HEK293 (cell line): ENCODE data around the gene PDGFA.

Experiments used
- GLIS2 ChIP-seq: fragments of 450-650 bp; formaldehyde crosslinking; IDR thresholded peaks from 2 replicates; pipeline ENCODE4 v1.5.1; 2016; ENCODE audit warnings: missing biosample characterization, missing genetic modification characterization
- KLF1 ChIP-seq: fragments of 450-650 bp; formaldehyde crosslinking; IDR thresholded peaks from 2 replicates; pipeline ENCODE4 v1.5.1; 2016; ENCODE audit warnings: missing biosample characterization, missing genetic modification characterization
- OVOL3 ChIP-seq: fragments of 450-650 bp; formaldehyde crosslinking; IDR thresholded peaks from 2 replicates; pipeline ENCODE4 v1.5.1; 2016; ENCODE audit warnings: missing biosample characterization, missing genetic modification characterization
- YY2 ChIP-seq: fragments of 450-650 bp; formaldehyde crosslinking; IDR thresholded peaks from 2 replicates; pipeline ENCODE4 v1.5.1; 2016; ENCODE audit warnings: missing biosample characterization, missing genetic modification characterization
- ZBTB8A ChIP-seq: fragments of 450-650 bp; formaldehyde crosslinking; IDR thresholded peaks from 2 replicates; pipeline ENCODE4 v1.5.1; 2016; ENCODE audit warnings: missing biosample characterization, missing genetic modification characterization
- ZFP3 ChIP-seq: fragments of 450-650 bp; formaldehyde crosslinking; IDR thresholded peaks from 2 replicates; pipeline ENCODE4 v1.5.1; 2016; ENCODE audit warnings: low read depth, missing biosample characterization, missing genetic modification characterization
- ZNF132 ChIP-seq: fragments of 450-650 bp; formaldehyde crosslinking; IDR thresholded peaks from 2 replicates; pipeline ENCODE4 v1.5.1; 2017; ENCODE audit warnings: missing biosample characterization, missing genetic modification characterization, borderline replicate concordance
- ZNF146 ChIP-seq: fragments of 450-650 bp; formaldehyde crosslinking; IDR thresholded peaks from 2 replicates; pipeline ENCODE4 v1.5.1; 2016; ENCODE audit warnings: missing biosample characterization, missing genetic modification characterization
- ZNF169 ChIP-seq: fragments of 450-650 bp; formaldehyde crosslinking; IDR thresholded peaks from 2 replicates; pipeline ENCODE4 v1.5.1; 2016; ENCODE audit warnings: missing biosample characterization, missing genetic modification characterization
- ZNF214 ChIP-seq: fragments of 450-650 bp; formaldehyde crosslinking; IDR thresholded peaks from 2 replicates; pipeline ENCODE4 v1.5.1; 2017; ENCODE audit warnings: missing biosample characterization, mild to moderate bottlenecking, missing genetic modification characterization, borderline replicate concordance
- ZNF239 ChIP-seq: fragments of 450-650 bp; formaldehyde crosslinking; IDR thresholded peaks from 2 replicates; pipeline ENCODE4 v1.5.1; 2016; ENCODE audit warnings: missing biosample characterization, missing genetic modification characterization
- ZNF791 ChIP-seq: fragments of 450-650 bp; formaldehyde crosslinking; IDR thresholded peaks from 2 replicates; pipeline ENCODE4 v1.5.1; 2016; ENCODE audit warnings: missing biosample characterization, missing genetic modification characterization
- ZXDB ChIP-seq: fragments of 450-650 bp; formaldehyde crosslinking; IDR thresholded peaks from 2 replicates; pipeline ENCODE4 v1.5.1; 2016; ENCODE audit warnings: missing biosample characterization, missing genetic modification characterization
- TF ChIP-seq, protein P1 (sequence below): fragments of 450-650 bp; formaldehyde crosslinking; IDR thresholded peaks from 2 replicates; pipeline ENCODE4 v1.5.1; 2016; ENCODE audit warnings: missing biosample characterization, missing genetic modification characterization
- TF ChIP-seq, protein P2 (sequence below): fragments of 450-650 bp; formaldehyde crosslinking; IDR thresholded peaks from 2 replicates; pipeline ENCODE4 v1.5.1; 2016; ENCODE audit warnings: missing biosample characterization, missing genetic modification characterization
- TF ChIP-seq, protein P3 (sequence below): fragments of 450-650 bp; formaldehyde crosslinking; IDR thresholded peaks from 2 replicates; pipeline ENCODE4 v1.5.0; 2017; ENCODE audit warnings: missing biosample characterization, missing genetic modification characterization, borderline replicate concordance
- TF ChIP-seq, protein P4 (sequence below): fragments of 450-650 bp; formaldehyde crosslinking; IDR thresholded peaks from 2 replicates; pipeline ENCODE4 v1.5.1; 2016; ENCODE audit warnings: missing biosample characterization, missing genetic modification characterization
- TF ChIP-seq, protein P5 (sequence below): fragments of 450-650 bp; formaldehyde crosslinking; IDR thresholded peaks from 2 replicates; pipeline ENCODE4 v1.5.1; 2016; ENCODE audit warnings: missing biosample characterization, missing genetic modification characterization
- TF ChIP-seq, protein P6 (sequence below): fragments of 450-650 bp; formaldehyde crosslinking; IDR thresholded peaks from 2 replicates; pipeline ENCODE4 v1.5.1; 2016; ENCODE audit warnings: missing biosample characterization, missing genetic modification characterization
- TF ChIP-seq, protein P7 (sequence below): IDR thresholded peaks from 2 replicates; pipeline ENCODE4 v1.6.1; 2011; ENCODE audit warnings: mild to moderate bottlenecking, low read depth, low read length, borderline replicate concordance
- TF ChIP-seq, protein P8 (sequence below): fragments of 450-650 bp; formaldehyde crosslinking; IDR thresholded peaks from 2 replicates; pipeline ENCODE4 v1.5.1; 2017; ENCODE audit warnings: missing biosample characterization, mild to moderate bottlenecking, missing genetic modification characterization, moderate library complexity
- TF ChIP-seq, protein P9 (sequence below): fragments of 450-650 bp; formaldehyde crosslinking; IDR thresholded peaks from 2 replicates; pipeline ENCODE4 v1.5.1; 2017; ENCODE audit warnings: missing biosample characterization, missing genetic modification characterization

The PDGFA gene

DNA sequence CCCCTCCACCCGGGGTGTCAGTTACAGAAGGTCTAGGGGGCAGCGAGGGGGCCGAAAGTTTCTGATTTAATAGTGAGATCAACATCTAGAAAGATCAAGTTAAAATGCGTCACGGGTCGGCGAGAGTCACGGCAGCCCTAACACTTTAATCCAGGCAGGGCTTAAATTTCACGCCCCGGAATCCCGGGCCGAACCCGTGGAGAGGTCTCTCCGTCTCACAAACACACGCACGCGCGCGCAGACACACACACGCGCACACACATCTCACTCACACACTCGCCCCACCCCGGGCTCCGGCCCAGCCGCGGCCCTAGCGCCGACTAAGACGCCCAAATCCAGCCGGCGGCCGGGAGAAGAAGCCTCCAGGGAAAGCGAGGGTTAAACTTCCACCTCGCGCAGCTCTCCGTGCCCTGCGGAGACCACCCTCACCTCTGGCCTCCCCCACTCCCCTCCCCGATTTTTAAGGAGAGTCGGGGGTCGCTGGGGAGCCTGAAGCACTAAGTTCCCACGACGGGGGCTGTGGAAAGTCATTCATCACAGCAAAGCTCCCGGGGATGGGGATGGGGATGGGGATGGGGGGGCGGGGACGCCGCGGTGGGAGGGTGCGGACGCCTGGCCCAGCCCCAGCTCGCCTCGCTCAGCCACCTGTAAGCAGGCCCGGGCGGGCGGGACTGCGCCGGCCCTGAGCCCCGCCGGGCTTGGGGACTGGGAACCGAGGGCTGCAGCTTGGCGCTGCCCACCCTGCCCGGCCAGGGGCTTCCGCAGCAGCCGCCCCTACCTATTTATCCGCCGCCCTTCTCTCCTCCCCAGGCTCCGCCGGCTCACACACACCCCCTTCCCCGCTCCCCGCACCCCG lies 1.6 kb downstream of the PDGFA start (continued):
- TF ChIP-seq, protein P1, sequence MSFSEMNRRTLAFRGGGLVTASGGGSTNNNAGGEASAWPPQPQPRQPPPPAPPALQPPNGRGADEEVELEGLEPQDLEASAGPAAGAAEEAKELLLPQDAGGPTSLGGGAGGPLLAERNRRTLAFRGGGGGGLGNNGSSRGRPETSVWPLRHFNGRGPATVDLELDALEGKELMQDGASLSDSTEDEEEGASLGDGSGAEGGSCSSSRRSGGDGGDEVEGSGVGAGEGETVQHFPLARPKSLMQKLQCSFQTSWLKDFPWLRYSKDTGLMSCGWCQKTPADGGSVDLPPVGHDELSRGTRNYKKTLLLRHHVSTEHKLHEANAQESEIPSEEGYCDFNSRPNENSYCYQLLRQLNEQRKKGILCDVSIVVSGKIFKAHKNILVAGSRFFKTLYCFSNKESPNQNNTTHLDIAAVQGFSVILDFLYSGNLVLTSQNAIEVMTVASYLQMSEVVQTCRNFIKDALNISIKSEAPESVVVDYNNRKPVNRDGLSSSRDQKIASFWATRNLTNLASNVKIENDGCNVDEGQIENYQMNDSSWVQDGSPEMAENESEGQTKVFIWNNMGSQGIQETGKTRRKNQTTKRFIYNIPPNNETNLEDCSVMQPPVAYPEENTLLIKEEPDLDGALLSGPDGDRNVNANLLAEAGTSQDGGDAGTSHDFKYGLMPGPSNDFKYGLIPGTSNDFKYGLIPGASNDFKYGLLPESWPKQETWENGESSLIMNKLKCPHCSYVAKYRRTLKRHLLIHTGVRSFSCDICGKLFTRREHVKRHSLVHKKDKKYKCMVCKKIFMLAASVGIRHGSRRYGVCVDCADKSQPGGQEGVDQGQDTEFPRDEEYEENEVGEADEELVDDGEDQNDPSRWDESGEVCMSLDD = no peak
- TF ChIP-seq, protein P2, sequence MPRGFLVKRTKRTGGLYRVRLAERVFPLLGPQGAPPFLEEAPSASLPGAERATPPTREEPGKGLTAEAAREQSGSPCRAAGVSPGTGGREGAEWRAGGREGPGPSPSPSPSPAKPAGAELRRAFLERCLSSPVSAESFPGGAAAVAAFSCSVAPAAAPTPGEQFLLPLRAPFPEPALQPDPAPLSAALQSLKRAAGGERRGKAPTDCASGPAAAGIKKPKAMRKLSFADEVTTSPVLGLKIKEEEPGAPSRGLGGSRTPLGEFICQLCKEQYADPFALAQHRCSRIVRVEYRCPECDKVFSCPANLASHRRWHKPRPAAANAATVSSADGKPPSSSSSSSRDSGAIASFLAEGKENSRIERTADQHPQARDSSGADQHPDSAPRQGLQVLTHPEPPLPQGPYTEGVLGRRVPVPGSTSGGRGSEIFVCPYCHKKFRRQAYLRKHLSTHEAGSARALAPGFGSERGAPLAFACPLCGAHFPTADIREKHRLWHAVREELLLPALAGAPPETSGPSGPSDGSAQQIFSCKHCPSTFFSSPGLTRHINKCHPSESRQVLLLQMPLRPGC = no peak
- TF ChIP-seq ZNF791 (tag by site-specific recombination) = no peak
- TF ChIP-seq, protein P3, sequence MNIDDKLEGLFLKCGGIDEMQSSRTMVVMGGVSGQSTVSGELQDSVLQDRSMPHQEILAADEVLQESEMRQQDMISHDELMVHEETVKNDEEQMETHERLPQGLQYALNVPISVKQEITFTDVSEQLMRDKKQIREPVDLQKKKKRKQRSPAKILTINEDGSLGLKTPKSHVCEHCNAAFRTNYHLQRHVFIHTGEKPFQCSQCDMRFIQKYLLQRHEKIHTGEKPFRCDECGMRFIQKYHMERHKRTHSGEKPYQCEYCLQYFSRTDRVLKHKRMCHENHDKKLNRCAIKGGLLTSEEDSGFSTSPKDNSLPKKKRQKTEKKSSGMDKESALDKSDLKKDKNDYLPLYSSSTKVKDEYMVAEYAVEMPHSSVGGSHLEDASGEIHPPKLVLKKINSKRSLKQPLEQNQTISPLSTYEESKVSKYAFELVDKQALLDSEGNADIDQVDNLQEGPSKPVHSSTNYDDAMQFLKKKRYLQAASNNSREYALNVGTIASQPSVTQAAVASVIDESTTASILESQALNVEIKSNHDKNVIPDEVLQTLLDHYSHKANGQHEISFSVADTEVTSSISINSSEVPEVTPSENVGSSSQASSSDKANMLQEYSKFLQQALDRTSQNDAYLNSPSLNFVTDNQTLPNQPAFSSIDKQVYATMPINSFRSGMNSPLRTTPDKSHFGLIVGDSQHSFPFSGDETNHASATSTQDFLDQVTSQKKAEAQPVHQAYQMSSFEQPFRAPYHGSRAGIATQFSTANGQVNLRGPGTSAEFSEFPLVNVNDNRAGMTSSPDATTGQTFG = no peak
- TF ChIP-seq ZNF146 (tag by site-specific recombination) = no peak
- TF ChIP-seq ZNF169 (tag by site-specific recombination) = no peak
- TF ChIP-seq GLIS2 (tag by site-specific recombination) = no peak; the same call in 1 of the 2 replicates
- no peak for TF ChIP-seq ZNF214
- TF ChIP-seq KLF1 (tag by site-specific recombination) = no peak; the same call in 1 of the 2 replicates
- TF ChIP-seq, protein P4, sequence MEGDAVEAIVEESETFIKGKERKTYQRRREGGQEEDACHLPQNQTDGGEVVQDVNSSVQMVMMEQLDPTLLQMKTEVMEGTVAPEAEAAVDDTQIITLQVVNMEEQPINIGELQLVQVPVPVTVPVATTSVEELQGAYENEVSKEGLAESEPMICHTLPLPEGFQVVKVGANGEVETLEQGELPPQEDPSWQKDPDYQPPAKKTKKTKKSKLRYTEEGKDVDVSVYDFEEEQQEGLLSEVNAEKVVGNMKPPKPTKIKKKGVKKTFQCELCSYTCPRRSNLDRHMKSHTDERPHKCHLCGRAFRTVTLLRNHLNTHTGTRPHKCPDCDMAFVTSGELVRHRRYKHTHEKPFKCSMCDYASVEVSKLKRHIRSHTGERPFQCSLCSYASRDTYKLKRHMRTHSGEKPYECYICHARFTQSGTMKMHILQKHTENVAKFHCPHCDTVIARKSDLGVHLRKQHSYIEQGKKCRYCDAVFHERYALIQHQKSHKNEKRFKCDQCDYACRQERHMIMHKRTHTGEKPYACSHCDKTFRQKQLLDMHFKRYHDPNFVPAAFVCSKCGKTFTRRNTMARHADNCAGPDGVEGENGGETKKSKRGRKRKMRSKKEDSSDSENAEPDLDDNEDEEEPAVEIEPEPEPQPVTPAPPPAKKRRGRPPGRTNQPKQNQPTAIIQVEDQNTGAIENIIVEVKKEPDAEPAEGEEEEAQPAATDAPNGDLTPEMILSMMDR (tag by site-specific recombination) = no peak
- no peak for TF ChIP-seq YY2 (tag by site-specific recombination)
- TF ChIP-seq, protein P5, sequence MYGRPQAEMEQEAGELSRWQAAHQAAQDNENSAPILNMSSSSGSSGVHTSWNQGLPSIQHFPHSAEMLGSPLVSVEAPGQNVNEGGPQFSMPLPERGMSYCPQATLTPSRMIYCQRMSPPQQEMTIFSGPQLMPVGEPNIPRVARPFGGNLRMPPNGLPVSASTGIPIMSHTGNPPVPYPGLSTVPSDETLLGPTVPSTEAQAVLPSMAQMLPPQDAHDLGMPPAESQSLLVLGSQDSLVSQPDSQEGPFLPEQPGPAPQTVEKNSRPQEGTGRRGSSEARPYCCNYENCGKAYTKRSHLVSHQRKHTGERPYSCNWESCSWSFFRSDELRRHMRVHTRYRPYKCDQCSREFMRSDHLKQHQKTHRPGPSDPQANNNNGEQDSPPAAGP (tag by site-specific recombination) = no peak
- no peak for TF ChIP-seq ZNF132 (tag by site-specific recombination)
- TF ChIP-seq OVOL3 (tag by site-specific recombination) = no peak
- no peak for TF ChIP-seq ZFP3 (tag by site-specific recombination)
- peak; percentile 95 for TF ChIP-seq ZBTB8A (tag by site-specific recombination)
- TF ChIP-seq, protein P6, sequence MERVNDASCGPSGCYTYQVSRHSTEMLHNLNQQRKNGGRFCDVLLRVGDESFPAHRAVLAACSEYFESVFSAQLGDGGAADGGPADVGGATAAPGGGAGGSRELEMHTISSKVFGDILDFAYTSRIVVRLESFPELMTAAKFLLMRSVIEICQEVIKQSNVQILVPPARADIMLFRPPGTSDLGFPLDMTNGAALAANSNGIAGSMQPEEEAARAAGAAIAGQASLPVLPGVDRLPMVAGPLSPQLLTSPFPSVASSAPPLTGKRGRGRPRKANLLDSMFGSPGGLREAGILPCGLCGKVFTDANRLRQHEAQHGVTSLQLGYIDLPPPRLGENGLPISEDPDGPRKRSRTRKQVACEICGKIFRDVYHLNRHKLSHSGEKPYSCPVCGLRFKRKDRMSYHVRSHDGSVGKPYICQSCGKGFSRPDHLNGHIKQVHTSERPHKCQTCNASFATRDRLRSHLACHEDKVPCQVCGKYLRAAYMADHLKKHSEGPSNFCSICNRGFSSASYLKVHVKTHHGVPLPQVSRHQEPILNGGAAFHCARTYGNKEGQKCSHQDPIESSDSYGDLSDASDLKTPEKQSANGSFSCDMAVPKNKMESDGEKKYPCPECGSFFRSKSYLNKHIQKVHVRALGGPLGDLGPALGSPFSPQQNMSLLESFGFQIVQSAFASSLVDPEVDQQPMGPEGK = peak; percentile 62; the same call in 1 of the 2 replicates
- TF ChIP-seq, protein P7, sequence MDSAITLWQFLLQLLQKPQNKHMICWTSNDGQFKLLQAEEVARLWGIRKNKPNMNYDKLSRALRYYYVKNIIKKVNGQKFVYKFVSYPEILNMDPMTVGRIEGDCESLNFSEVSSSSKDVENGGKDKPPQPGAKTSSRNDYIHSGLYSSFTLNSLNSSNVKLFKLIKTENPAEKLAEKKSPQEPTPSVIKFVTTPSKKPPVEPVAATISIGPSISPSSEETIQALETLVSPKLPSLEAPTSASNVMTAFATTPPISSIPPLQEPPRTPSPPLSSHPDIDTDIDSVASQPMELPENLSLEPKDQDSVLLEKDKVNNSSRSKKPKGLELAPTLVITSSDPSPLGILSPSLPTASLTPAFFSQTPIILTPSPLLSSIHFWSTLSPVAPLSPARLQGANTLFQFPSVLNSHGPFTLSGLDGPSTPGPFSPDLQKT = no peak
- TF ChIP-seq, protein P8, sequence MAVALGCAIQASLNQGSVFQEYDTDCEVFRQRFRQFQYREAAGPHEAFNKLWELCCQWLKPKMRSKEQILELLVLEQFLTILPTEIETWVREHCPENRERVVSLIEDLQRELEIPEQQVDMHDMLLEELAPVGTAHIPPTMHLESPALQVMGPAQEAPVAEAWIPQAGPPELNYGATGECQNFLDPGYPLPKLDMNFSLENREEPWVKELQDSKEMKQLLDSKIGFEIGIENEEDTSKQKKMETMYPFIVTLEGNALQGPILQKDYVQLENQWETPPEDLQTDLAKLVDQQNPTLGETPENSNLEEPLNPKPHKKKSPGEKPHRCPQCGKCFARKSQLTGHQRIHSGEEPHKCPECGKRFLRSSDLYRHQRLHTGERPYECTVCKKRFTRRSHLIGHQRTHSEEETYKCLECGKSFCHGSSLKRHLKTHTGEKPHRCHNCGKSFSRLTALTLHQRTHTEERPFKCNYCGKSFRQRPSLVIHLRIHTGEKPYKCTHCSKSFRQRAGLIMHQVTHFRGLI = no peak
- TF ChIP-seq, protein P9, sequence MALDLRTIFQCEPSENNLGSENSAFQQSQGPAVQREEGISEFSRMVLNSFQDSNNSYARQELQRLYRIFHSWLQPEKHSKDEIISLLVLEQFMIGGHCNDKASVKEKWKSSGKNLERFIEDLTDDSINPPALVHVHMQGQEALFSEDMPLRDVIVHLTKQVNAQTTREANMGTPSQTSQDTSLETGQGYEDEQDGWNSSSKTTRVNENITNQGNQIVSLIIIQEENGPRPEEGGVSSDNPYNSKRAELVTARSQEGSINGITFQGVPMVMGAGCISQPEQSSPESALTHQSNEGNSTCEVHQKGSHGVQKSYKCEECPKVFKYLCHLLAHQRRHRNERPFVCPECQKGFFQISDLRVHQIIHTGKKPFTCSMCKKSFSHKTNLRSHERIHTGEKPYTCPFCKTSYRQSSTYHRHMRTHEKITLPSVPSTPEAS (tag by site-specific recombination) = peak; percentile 78
- TF ChIP-seq ZNF239 = no peak
- TF ChIP-seq ZXDB = peak; percentile 52
